Femur (tissue), 1 donor: ENCODE results near the gene RNF17.
"Not testable (repeated sequence)": the region's sequence is repeated elsewhere in the genome, so short reads cannot be mapped to it uniquely, and the experiment has no call there.

ENCODE experiments used
- DNase-seq: peaks from one replicate; pipeline ENCODE4 v3.0.0-alpha.2; 2017

The RNF17 gene

DNA sequence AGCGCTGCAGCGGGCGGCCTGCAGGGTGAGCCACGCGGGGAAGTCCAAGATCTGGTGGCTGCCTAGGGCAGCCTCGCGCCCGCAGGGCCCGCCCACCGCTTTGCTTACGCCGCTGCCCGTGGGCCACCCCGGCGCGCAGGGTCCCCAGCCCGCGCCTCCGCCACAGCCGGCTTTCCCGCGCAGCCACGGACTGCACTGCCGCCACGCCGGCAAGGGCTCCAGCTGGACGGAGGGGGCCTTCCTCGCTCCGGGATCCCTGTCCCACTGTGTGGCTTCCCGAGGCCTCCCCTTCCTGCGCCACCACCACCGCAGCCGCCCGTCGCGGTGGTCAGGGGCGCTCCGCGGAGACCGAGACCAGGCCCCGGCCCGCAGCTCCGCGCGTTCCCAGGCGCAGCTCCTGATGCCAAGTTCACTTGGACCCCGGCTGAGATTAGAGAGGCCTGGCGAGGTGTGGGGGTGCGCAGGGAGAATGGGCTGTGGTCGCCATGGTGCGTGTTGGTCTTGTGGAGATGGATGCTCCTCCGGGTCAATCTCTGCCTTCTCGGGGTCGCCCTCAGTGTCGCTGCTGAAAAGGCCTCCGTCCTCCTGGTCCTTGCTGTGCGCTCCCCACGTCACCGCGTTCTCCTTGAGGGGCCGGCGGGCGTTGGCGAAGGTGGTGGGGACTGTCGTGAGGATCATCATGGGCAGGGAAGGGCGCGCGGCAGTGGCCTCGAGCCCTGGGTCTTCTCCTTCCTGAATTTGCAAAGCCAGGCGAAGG lies 17.9 kb upstream of the RNF17 start:
- DNase-seq, result no peak

- no peak for DNase-seq
Observed at GRCh38 chr13:24746618-24747247, 17.2 kb upstream of the RNF17 start.

DNA sequence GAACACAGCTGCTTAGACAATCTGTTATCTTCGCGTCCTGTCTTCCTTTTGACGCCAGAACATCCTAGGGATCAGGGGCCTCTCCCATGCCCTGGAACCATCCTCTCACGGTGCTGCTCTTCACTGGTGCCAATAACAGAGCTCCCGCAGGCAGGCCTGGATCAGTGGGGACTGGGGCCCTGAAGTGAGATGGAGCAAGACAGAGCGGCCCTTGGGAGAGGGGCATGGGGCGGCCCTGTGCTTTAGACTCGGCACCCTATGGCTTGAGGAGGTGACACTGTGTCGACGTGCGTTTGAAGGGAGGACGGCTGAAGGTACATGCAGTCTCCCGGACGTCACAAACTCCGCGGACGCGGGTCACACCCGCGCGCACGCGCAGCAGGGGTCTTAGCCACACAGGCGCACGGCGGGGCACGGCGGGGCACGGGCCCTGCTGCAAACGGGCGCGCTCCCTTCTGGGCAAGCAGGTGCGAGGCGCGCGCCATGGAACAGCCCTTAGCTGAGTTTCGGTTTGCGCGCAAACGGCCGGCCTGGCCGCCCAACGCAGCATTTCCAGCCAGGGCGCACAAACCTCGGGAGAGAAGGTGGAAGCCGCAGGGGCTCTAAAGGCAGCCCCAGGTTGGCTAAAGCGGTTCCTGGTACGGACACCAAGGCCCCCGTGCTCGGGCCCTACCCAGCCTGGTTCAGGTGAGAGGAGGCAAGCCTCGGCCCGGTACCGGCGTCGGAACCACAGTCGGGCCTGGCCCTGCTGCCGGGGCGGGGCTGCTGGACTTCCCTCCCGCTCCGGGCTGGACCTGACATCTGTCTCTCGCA lies 16.5 kb upstream of the RNF17 start:
- no peak for DNase-seq

DNA sequence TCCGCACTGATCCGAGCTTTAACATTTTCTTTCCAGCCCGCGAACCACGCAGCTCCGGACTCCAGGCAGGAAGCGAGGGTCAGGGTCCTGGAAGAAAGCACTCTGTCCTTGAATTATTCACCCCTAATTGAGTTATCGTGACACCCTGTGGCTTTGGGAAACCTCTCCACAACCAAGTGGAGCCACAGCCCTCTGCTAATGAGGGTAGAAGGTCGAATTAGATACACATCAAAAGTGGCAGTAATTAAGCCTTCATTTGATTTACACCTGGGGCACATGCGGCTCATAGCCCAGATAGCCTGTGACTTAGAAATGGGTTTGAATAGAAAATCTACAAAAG lies 15.9 kb upstream of the RNF17 start:
- DNase-seq, result no peak

- no peak for DNase-seq
Observed at GRCh38 chr13:24759197-24759596, 4.8 kb upstream of the RNF17 start.

GRCh38 chr13:24764276-24764630 lies 284 bp downstream of the RNF17 start:
- no peak for DNase-seq

DNA sequence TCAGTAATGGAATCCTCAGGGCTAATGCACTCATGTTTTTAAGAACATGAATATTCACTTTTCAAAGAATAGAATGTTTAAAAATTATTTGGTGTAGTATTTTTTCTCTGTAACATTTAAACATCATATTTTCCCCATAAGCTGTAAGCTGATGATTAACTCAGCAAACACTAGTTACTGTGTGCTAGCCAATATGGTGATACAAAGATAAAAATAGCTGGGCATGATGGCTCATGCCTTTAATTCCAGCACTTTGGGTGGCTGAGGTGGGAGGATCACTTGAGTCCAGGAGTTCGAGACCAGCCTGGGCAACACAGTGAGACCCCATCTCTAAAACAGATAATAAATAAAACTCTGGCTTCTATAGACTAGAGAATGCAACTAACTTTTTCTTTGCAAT lies 13.2 kb downstream of the RNF17 start:
- no peak for DNase-seq

GRCh38 chr13:24784319-24784718 lies 20.4 kb downstream of the RNF17 start:
- no peak for DNase-seq

DNA sequence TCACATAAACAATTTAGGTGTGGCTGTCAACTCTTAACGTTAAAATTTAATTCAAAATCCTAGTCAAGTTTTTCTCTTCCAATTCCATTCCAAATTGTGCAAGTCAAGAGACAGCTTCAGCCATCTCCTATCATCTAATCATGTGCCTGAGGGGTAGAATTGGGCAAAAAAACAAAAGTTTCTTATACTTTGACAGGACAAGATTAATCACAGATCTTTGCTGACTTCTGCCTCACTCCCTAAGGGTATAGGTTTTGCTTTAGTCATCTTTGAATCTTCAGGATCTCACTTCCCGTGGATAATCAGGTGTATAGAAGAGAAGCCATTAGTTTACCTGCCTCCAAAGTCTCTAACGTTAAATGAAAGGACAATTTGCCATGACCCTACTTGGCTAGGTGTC lies 24.6 kb downstream of the RNF17 start:
- DNase-seq, result no peak

DNA sequence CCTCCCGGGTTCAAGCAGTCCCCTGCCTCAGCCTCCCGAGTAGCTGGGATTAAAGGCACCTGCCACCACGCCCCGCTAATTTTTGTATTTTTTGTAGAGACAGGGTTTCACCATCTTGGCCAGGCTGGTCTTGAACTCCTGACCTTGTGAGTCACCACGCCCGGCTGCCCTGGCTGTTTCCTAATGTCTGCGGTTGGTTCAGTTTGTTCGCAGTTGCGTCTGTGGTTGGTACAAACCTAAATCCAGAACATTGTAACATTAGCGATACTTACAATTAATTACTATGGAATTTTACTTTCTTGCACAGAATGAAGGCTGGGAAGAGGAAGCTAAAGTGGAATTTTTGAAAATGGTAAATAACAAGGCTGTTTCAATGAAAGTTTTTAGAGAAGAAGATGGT lies 38.1 kb downstream of the RNF17 start:
- no peak for DNase-seq

DNA sequence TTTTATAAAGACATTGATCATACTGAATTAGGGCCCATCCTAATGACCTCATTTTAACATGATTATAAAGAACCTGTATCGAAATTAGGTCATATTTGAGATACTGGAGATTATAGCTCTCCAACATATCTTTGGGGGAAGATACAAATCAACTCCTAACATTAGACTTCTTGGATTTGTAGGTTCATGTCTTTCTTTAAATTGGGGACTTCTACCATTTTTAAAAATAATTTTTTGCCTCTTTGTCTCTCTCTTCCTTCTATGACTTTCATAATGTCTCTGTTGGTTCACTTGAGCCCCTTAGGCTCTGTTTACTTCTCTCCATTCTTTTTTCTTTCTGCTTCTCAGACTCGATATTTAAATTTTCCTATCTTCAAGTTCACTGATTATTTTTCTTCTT lies 57.2 kb downstream of the RNF17 start:
- no peak for DNase-seq

- no peak for DNase-seq
Observed at GRCh38 chr13:24822640-24823039, 58.7 kb downstream of the RNF17 start.

DNA sequence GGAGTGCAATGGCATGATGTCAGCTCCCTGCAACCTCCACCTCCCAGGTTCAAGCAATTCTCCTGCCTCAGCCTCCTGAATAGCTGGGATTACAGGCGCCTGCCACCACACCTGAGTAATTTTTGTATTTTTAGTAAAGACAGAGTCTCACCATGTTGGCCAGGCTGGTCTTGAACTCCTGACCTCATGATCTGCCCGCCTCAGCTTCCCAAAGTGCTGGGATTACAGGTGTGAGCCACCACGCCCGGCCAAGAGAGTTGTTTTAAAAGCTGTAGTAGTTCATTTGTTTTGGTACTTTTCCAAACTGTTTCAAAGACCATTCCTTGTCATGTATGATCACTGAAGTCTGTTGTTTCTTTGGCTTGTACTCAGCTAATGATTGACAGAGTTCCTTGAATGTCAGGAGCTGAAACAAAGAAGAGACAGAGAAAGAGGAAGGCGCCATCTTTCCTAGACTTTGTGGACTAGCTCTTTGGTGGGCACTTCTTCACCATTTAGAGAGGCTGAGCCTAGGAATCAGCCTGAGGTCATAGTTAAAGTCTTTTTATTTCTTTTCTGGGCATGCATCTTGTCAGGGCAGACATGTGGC lies 59.2 kb downstream of the RNF17 start:
- DNase-seq, result not testable (repeated sequence)

- DNase-seq, result no peak
Observed at GRCh38 chr13:24827799-24828198, 63.8 kb downstream of the RNF17 start.

DNA sequence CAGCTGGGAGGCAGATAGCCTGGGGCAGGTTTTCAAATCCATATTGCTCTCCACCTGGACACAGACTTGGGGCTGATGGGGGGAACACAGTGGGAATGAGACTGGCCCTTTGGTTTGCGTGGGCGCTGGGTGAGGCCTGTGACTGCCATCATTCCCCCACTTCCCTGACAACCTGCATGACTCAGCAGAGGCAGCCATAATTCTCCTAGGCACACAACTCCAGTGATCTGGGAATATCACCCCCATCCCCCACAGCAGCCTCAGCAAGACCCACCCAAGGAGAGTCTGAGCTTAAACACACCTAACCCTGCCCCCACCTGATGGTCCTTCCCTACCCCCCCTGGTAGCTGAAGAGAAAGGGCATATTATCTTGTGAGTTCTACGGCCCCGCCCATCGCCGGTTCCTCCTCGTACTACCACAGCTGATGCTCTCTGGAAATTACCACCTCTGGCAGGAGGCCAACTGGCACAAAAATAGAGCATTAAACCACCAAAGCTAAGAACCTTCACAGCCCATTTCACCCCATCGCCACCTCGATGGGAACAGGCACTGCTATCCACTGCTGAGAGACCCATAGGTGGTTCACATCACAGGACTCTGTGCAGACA lies 71.0 kb downstream of the RNF17 start:
- DNase-seq, result no peak

GRCh38 chr13:24837528-24837927 lies 73.6 kb downstream of the RNF17 start:
- DNase-seq, result not testable (repeated sequence)

- no peak for DNase-seq
Observed at GRCh38 chr13:24842549-24843274, 78.7 kb downstream of the RNF17 start.

- DNase-seq, result no peak
Observed at GRCh38 chr13:24851546-24851945, 87.6 kb downstream of the RNF17 start.

DNA sequence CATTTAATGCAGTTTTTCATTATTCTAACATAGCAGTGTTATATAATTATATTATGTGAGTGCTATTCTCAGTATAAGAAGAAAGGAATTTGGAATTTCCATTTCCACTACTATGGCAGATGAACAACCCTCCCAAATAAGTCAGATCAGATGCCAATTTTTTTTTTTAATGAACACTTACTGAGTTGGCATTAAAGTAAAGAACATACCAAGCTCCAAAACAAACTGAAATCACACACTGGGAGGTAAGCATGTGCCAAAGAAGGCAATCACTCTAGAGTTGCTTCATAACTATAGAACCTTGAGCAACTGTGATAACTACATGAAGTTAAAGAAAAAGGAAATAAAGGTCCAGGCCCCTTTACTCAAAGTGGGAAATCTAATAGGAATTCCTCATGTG lies 90.3 kb downstream of the RNF17 start:
- no peak for DNase-seq

- DNase-seq, result no peak
Observed at GRCh38 chr13:24858953-24859352, 95.0 kb downstream of the RNF17 start.

DNA sequence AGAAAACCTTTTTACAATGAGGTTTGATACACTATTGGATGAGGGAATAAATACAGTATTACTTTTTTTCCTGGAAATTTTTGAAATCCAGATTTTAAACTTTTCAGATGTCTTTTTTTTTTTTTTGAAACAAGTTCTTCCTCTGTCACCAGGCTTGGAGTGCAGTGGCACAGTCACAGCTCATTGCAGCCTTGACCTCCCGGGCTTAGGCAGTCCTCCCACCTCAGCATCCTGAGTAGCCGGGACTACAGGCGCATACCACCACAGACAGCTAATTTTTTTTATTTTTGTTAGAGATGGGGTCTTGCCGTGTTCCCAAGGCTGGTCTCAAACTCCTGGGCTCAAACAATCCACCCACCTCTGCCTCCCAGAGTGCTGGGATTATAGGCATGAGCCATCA lies 96.8 kb downstream of the RNF17 start:
- DNase-seq, result no peak

DNA sequence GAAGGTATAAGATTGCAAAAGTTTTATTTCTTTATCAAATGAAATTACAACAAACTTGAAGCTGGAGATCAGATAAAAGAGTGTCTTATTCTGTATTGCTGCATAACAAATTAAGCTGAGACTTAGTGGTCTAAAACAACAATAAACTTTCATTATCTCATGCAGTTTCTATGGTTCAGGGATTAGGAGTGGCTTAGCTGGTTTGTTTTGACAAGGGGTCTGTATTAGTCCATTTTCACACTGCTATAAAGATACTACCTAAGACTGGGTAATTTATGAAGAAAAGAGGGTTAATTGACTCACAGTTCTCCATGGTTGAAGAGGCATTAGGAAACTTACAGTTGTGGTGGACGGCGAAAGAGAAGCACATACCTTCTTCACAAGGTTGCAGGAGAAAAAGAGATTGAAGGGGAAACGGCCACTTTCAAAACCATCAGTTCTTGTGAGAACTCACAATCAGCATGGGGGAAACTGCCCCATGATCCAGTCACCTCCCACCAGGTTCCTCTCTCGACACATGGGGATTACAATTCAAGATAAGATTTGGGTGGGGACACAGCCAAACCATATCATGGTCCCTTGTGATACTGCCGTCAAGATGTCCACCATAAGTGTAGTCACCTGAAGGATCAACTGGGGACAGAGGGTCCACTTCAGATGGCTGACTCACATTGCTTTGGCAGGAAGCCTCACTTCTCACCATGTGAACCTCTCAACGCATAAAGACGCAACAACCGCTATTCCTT lies 97.8 kb downstream of the RNF17 start:
- no peak for DNase-seq
